GM18861 (cell line): ENCODE results near the gene WIPF1.

Source experiments
- ATAC-seq: cut with Tn5 transposase; IDR thresholded peaks from one replicate; pipeline ENCODE4 v1.9.1; 2021; ENCODE audit not compliant: unreplicated experiment

The WIPF1 gene

GRCh38 chr2:174597009-174597344 lies 627 bp downstream of the WIPF1 start:
- no peak for ATAC-seq

- ATAC-seq: no peak
Observed at GRCh38 chr2:174595891-174596397, 1.7 kb downstream of the WIPF1 start.

- no peak for ATAC-seq
Observed at GRCh38 chr2:174595116-174595809, 2.3 kb downstream of the WIPF1 start.

- no peak for ATAC-seq
Observed at GRCh38 chr2:174594456-174594855, 3.1 kb downstream of the WIPF1 start.

GRCh38 chr2:174593574-174594203 lies 3.9 kb downstream of the WIPF1 start:
- ATAC-seq: peak; percentile 53

- ATAC-seq: no peak
Observed at GRCh38 chr2:174593041-174593440, 4.6 kb downstream of the WIPF1 start.

GRCh38 chr2:174591740-174592139 lies 5.9 kb downstream of the WIPF1 start:
- no peak for ATAC-seq

- ATAC-seq: no peak
Observed at GRCh38 chr2:174590928-174591648, 6.5 kb downstream of the WIPF1 start.

GRCh38 chr2:174590346-174590745 lies 7.3 kb downstream of the WIPF1 start:
- ATAC-seq: no peak

GRCh38 chr2:174589334-174589733 lies 8.3 kb downstream of the WIPF1 start:
- ATAC-seq: no peak

- no peak for ATAC-seq
Observed at GRCh38 chr2:174588463-174588862, 9.1 kb downstream of the WIPF1 start.

- no peak for ATAC-seq
Observed at GRCh38 chr2:174587579-174587978, 10.0 kb downstream of the WIPF1 start.

GRCh38 chr2:174586418-174587295 lies 10.9 kb downstream of the WIPF1 start:
- no peak for ATAC-seq

GRCh38 chr2:174585657-174586252 lies 11.8 kb downstream of the WIPF1 start:
- no peak for ATAC-seq

GRCh38 chr2:174585146-174585545 lies 12.5 kb downstream of the WIPF1 start:
- no peak for ATAC-seq

GRCh38 chr2:174581491-174581890 lies 16.1 kb downstream of the WIPF1 start:
- no peak for ATAC-seq

GRCh38 chr2:174580951-174581350 lies 16.7 kb downstream of the WIPF1 start:
- ATAC-seq: no peak

GRCh38 chr2:174577967-174578589 lies 19.5 kb downstream of the WIPF1 start:
- ATAC-seq: no peak

- ATAC-seq: no peak
Observed at GRCh38 chr2:174575124-174575776, 22.4 kb downstream of the WIPF1 start.

GRCh38 chr2:174574657-174575056 lies 22.9 kb downstream of the WIPF1 start:
- ATAC-seq: no peak
